Heart left ventricle (tissue), 13 donors: ENCODE results near the gene MAGI2.

ENCODE experiments used
- POLR2A ChIP-seq, 2 donors: fragments of 450-650 bp; IDR thresholded peaks; one replicate each; pipeline ENCODE4 v1.6.1; 2017; ENCODE audit warnings: antibody characterized with exemption in 2 of 2, mild to moderate bottlenecking in 2 of 2, moderate library complexity in 2 of 2
- TF ChIP-seq, protein P1 (sequence below), 12 donors: fragments of 200-600 bp; sonication (generic) in 4 of 12; IDR thresholded peaks; one replicate each; pipeline versions ENCODE4 v1.5.0 to v1.8.0; 2018 to 2022; ENCODE audit warnings: antibody characterized with exemption in 12 of 12, mild to moderate bottlenecking in 5 of 12
- donor health status: ischemic (EF 13 %, LVEDD 7.1; RV severe dilation, severe dysfunction).
- donor health status: DM: no; HTN: yes; CAD: no.
- donor health status: DM: no; HTN: no; CAD: no.
- donor health status: ischemic (EF 25% LVEDD 6.9; RV normal size, moderate dysfunction).
- donor health status: ischemic (EF 25% LVEDD 5.7; RV mildly dilated, moderate dysfunction).
- donor health status: ischemic (EF 35%, LVEDD 5.7; RV mildly dilated, moderate dysfunction).
- donor health status: nonischemic (EF 11% LVEDD 7.7; RV severe dilation, severe dysfunction).
- donor health status: DM: yes; HTN: yes; CAD: no.
- donor health status: PGD.
- donor health status: ischemic (EF 29% LVEDD 5.4; RV normal size, mild dysfunction).
- donor health status: nonischemic (EF 23%, LVEDD 6.1; RV moderate dilation, normal function).

DNA sequence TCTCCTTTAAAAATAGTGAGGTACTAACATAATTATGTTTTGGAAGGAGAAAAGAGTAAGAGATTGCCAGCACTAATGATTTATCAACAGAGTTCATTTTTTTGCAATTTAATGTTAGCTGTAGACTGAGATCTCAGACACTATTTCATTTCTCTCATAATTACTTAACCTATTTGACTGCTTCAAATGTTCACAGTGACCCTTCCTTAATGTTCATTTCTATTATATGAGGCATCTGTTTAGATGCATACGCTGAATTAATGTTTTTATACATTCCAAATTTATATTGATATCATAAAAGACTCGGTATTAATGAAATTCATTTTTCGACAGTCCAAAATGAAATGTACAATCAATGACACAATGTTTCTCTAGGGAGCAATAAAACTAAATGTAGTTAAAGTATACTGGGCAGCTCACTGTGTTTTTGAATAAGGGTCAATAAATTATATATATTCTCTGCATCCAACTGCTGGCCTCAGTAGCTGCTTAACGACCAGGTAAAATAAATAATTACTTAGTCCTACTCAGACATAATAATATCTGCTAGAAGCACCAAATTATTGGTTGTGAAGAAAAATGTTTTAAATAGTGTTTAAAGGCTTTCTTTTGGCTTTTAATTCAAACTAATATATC lies 373.4 kb downstream of the MAGI2 start:
- TF ChIP-seq, protein P1, sequence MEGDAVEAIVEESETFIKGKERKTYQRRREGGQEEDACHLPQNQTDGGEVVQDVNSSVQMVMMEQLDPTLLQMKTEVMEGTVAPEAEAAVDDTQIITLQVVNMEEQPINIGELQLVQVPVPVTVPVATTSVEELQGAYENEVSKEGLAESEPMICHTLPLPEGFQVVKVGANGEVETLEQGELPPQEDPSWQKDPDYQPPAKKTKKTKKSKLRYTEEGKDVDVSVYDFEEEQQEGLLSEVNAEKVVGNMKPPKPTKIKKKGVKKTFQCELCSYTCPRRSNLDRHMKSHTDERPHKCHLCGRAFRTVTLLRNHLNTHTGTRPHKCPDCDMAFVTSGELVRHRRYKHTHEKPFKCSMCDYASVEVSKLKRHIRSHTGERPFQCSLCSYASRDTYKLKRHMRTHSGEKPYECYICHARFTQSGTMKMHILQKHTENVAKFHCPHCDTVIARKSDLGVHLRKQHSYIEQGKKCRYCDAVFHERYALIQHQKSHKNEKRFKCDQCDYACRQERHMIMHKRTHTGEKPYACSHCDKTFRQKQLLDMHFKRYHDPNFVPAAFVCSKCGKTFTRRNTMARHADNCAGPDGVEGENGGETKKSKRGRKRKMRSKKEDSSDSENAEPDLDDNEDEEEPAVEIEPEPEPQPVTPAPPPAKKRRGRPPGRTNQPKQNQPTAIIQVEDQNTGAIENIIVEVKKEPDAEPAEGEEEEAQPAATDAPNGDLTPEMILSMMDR (IDR thresholded peaks at IDR 0.05), result no peak
- no peak for TF ChIP-seq POLR2A (IDR thresholded peaks at IDR 0.05)
